Effector memory CD4-positive, alpha-beta T cell (primary cell): Measurements from ENCODE around the gene MPP4.
"Not testable (repeated sequence)": the region's sequence is repeated elsewhere in the genome, so short reads cannot be mapped to it uniquely, and the experiment has no call there.

ENCODE experiments used
- DNase-seq, 3 donors: peaks; one replicate each; pipeline ENCODE4 v3.0.0-alpha.2; 2020
- H3K27ac ChIP-seq: 2 replicates; pipeline ENCODE4 v1.7.0; 2013; ENCODE audit warnings: mild to moderate bottlenecking, low read length, moderate library complexity; ENCODE audit not compliant: insufficient read depth, poor library complexity, severe bottlenecking
- H3K27me3 ChIP-seq: replicated peaks from 2 replicates; pipeline ENCODE4 v1.7.0; 2013; ENCODE audit warnings: mild to moderate bottlenecking, low read length; ENCODE audit not compliant: insufficient read depth, control insufficient read depth, poor library complexity, severe bottlenecking
- H3K36me3 ChIP-seq: 2 replicates; pipeline ENCODE4 v1.7.0; 2013; ENCODE audit warnings: mild to moderate bottlenecking, low read length, moderate library complexity; ENCODE audit not compliant: control insufficient read depth, insufficient read depth
- H3K4me1 ChIP-seq: 2 replicates; pipeline ENCODE4 v1.7.0; 2013; ENCODE audit warnings: low read length, mild to moderate bottlenecking; ENCODE audit not compliant: control insufficient read depth, insufficient read depth, poor library complexity, severe bottlenecking
- H3K4me3 ChIP-seq: 2 replicates; pipeline ENCODE4 v1.7.0; 2013; ENCODE audit warnings: low read length, low read depth, mild to moderate bottlenecking; ENCODE audit not compliant: insufficient read depth, poor library complexity, severe bottlenecking
- H3K9me3 ChIP-seq: 2 replicates; pipeline ENCODE4 v1.7.0; 2013; ENCODE audit warnings: mild to moderate bottlenecking, low read length, moderate library complexity; ENCODE audit not compliant: control insufficient read depth

The MPP4 gene

DNA sequence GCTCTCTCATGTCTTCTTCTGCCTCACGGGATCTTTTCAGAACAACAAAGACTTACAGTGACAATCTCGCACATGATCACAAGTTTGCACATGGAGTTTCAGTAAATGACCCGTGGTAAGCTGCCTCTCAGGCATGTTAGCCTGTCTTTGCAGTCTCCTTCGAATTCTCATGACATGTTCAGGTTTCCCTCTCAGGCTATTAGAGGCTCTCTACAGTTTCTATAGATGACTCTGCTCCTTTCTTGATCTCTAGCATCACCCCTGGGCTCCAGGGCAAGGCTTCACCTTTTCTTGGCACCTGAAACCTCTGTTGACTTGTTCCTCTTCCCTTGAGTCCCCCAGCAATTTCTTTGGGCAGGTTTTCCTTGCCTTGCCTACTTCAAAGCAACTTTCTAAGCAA lies 23.0 kb downstream of the MPP4 start:
- H3K27me3 ChIP-seq, result no peaks in the 10 kb centered on the region
- H3K4me3 ChIP-seq, result no peak overlapping the region
- H3K27ac ChIP-seq, result no peak overlapping the region
- DNase-seq, result no peak
- no peaks in the 10 kb centered on the region for H3K9me3 ChIP-seq
- H3K4me1 ChIP-seq, result no peaks in the 10 kb centered on the region
- no peaks in the 10 kb centered on the region for H3K36me3 ChIP-seq

DNA sequence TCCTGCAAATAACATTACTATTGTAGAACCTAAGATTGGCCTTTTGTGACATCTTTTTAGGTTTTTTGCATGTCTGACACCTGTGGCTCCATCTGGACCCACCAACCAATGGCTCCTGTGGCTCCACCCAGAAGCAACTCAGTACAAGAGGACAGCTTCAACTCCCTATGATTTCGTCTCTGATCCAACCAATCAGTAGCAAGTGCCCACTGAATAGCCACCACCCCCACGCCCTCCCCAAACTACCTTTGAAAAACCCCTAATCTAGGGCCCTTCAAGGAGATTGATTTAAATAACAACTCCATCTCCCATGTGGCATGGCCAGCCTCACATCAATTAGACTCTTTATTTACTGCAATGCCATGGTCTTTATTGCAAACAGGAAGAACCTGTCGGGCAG lies 23.6 kb downstream of the MPP4 start:
- Histone ChIP-seq H3K4me3 (no peak overlapping the region), H3K36me3 (no peaks in the 10 kb centered on the region), H3K27me3 (no peaks in the 10 kb centered on the region), H3K4me1 (no peaks in the 10 kb centered on the region), H3K9me3 (no peaks in the 10 kb centered on the region), H3K27ac (no peak overlapping the region)
- no peak for DNase-seq

DNA sequence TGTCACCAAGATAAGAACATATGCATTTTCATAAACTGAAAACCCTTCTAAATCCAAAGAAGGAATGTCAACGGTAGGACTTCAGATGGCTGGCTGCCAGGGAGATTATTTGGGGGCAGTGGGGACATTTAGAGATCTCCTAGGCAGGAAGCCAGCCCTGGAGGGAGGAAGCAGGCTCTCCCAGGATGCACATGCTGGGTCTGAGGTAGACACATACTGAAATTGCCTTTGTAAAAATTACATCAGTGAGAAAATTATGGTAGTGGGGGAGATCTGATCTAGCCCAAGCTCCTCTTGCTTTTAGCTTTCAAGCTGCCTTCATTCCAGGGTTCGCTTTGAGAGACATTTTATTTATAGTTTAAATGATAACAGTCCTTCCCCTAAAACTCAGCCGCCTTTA lies 24.1 kb downstream of the MPP4 start:
- DNase-seq, result no peak
- Histone ChIP-seq H3K4me3 (no peak overlapping the region), H3K27ac (no peak overlapping the region), H3K9me3 (no peaks in the 10 kb centered on the region), H3K36me3 (no peaks in the 10 kb centered on the region), H3K4me1 (no peaks in the 10 kb centered on the region), H3K27me3 (no peaks in the 10 kb centered on the region)

DNA sequence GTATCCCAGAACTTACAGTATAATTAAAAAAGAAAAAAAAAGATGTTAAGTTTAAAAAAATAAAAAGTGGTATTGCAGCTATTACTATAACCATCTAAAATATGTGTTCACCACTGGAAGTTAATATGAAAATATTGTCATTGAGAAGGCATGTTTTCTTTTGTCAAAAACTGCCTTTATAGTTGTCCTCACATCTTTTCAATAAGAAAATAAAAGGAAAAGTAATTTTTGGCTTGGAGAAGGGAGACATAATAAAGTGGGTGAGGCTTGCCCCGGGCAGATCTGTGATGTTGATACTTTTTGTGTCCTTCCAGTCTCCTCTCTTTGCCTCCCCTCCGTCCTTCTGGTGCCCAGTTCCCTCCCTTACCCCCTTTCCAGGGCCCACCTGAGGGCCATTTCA lies 24.9 kb downstream of the MPP4 start:
- Histone ChIP-seq H3K9me3 (no peaks in the 10 kb centered on the region), H3K27ac (no peak overlapping the region), H3K36me3 (no peaks in the 10 kb centered on the region), H3K4me1 (no peaks in the 10 kb centered on the region), H3K4me3 (no peak overlapping the region), H3K27me3 (no peaks in the 10 kb centered on the region)
- no peak for DNase-seq

DNA sequence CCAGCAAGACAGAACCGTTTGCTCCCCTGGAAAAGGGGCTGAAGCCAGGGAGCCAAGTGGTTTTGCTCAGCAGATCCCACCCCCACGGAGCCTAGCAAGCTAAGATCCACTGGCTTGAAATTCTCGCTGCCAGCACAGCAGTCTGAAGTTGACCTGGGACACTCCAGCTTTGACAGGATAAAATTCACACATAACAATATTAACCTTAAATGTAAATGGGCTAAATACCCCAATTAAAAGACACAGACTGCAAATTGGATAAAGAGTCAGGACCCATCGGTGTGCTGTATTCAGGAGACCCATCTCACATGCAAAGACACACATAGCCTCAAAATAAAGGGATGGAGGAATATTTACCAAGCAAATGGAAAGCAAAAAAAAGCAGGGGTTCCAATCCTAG lies 27.2 kb downstream of the MPP4 start:
- not testable (repeated sequence) for H3K27ac ChIP-seq, H3K9me3 ChIP-seq, H3K4me3 ChIP-seq, H3K4me1 ChIP-seq, H3K36me3 ChIP-seq, H3K27me3 ChIP-seq, DNase-seq

DNA sequence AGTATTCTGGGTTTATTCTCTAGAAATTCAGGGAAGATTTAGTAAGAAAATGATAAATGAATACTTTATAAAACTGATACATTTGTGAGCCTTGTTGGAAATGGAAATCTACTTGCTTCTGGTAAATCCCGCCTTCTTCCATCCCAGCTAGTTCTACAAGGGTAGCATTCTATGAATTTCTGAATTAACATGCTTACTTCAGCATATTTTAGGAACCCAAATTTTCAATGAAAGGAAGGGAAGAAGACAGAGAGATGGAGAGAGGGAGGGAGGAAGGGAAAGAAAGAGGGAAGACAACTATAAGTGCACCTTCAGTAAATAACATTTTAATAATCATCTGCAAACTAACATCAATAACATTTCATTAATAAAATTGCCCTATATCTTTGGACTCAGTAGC lies 28.6 kb downstream of the MPP4 start:
- no peak for DNase-seq
- Histone ChIP-seq H3K9me3 (no peaks in the 10 kb centered on the region), H3K4me1 (no peaks in the 10 kb centered on the region), H3K27ac (no peak overlapping the region), H3K36me3 (no peaks in the 10 kb centered on the region), H3K4me3 (no peak overlapping the region), H3K27me3 (no peaks in the 10 kb centered on the region)

DNA sequence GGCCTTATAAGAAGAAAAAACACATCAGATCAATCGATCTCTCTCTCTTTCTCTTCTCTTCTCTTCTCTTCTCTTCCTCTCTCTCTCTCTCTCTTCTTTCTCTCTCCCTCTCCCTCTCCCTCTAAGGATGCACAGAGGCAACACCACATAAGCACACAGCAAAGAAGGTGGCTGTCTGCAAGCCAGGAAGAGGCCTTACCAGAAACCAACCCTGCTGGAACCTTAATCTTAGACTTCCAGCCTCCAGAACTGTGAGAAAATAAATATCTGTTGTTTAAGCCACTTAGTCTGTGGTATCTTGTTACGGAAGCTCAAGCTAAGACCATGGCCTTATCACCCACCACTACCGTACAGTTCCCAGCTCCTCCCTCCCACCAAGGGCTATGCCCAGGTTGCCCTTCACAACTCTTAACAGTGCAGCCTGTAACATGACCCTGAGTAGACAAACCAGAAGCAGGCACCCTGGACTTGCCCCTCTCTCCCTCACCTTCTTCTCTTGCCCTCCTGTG lies 30.0 kb downstream of the MPP4 start:
- Histone ChIP-seq H3K27ac (no peak overlapping the region), H3K9me3 (no peaks in the 10 kb centered on the region)

DNA sequence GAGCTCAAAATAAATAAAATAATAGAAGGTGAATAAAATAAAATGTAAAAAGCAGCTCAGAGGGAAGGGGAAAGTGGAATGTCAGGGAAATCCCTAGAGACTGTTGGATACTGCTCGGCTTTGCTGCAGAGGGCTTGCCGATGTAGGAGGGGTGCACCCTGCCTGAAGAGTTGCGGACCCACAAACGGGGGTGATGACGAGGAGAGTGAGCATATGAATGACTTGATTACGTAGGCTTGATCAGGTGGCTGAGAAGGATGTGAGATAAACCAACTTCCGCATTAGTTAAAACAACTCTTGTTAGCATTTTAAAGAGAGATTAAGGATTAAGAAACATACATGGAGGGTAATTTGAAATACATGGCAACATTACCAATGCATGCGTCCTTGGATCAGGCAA lies 34.1 kb downstream of the MPP4 start:
- no peaks in the 10 kb centered on the region for H3K36me3 ChIP-seq
- H3K9me3 ChIP-seq, result no peaks in the 10 kb centered on the region
- H3K4me3 ChIP-seq, result no peak overlapping the region
- no peak overlapping the region for H3K27ac ChIP-seq
- no peaks in the 10 kb centered on the region for H3K27me3 ChIP-seq
- H3K4me1 ChIP-seq, result no peaks in the 10 kb centered on the region
- no peak for DNase-seq

More for the DNA sequence above, 30.0 kb downstream of the MPP4 start:
- Histone ChIP-seq H3K27me3 (no peaks in the 10 kb centered on the region), H3K4me1 (no peaks in the 10 kb centered on the region), H3K4me3 (no peak overlapping the region), H3K36me3 (no peaks in the 10 kb centered on the region)
- no peak for DNase-seq

DNA sequence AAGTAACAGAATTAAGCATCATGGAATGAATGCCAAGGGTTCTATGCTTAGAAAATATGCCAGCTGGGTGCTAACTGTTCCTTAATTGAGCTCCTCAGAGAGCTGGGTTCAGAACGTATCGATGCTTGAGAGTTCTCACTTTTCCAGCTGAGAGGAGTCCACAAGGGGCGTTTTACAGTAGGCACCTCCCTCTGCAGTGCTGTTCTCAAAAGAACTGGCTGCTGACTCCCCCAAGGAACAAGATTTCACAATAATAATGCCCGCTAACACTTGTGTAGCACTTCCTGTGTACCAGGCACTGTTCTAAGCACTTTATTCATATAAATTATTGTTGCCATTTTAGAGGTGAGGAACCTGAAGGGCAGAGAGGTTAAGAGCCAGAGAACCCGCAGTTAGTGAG lies 37.1 kb downstream of the MPP4 start:
- no peak overlapping the region for H3K4me3 ChIP-seq
- H3K27me3 ChIP-seq, result no peaks in the 10 kb centered on the region
- no peaks in the 10 kb centered on the region for H3K9me3 ChIP-seq
- DNase-seq, result no peak
- H3K27ac ChIP-seq, result no peak overlapping the region
- H3K36me3 ChIP-seq, result no peaks in the 10 kb centered on the region
- no peaks in the 10 kb centered on the region for H3K4me1 ChIP-seq

DNA sequence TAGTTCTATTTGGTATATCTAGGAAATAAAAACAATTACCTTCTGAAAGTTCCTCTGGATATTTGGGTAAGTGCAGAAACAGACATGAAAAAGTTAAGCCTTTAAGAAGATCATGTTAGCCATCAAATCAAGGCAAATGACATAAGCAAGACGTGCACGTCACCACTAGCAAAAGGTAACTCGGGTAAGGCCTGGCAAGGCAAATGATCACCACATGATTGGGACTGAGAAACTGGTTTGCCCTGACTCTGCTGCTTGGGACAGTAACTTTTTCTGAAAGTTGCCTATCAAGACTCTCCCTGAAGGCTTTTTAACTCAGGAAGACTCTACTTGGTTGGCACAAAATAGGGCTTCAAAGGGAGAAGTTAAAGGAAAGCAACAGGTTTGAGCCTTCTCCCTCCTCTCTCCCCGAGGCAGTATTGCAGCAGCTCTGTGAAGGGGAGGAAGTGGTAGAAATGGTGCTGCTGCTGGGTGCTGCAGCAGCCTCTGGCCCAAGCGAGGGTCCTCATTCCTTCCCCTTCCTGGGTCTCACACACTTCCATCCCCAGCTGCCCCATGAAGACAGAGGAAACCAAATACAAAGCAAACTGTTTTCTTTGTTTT lies 38.0 kb downstream of the MPP4 start:
- Histone ChIP-seq H3K27ac (no peak overlapping the region), H3K27me3 (no peaks in the 10 kb centered on the region), H3K36me3 (no peaks in the 10 kb centered on the region), H3K4me1 (no peaks in the 10 kb centered on the region), H3K9me3 (no peaks in the 10 kb centered on the region), H3K4me3 (no peak overlapping the region)
- DNase-seq, result no peak
